Calu3 (cell line): Measurements from ENCODE around the gene TEC. TPM values are rescaled to one million over a fixed set of nuclear protein-coding genes. Genes with fewer than 3 reads are reported as not detected.

ENCODE experiments used
- BruUV-seq: library from RNA; stranded (reverse); fragments of 400-500 nt; replicated peaks from 2 replicates; lab custom pipeline; 2021; lab: Mats Ljungman, UMichigan
- CTCF ChIA-PET: fragments of 300-600 bp; sonication (Branson Sonifier 250); formaldehyde crosslinking; loops from one replicate; lab custom pipeline; 2022; ENCODE audit warnings: antibody characterized with exemption; lab: Charles Lee
- DNase-seq: peaks from one replicate; pipeline ENCODE4 v3.0.0; 2022
- H3K27ac Mint-ChIP-seq: one replicate; pipeline ENCODE4 v1.8.0; 2022; ENCODE audit warnings: mixed read lengths; ENCODE audit not compliant: unreplicated experiment
- H3K27me3 Mint-ChIP-seq: one replicate; pipeline ENCODE4 v1.8.0; 2022; ENCODE audit warnings: mixed read lengths; ENCODE audit not compliant: unreplicated experiment
- H3K36me3 Mint-ChIP-seq: one replicate; pipeline ENCODE4 v1.8.0; 2022; ENCODE audit warnings: mild to moderate bottlenecking, moderate library complexity, mixed read lengths; ENCODE audit not compliant: insufficient read depth, unreplicated experiment
- H3K4me1 Mint-ChIP-seq: one replicate; pipeline ENCODE4 v1.8.0; 2022; ENCODE audit warnings: mild to moderate bottlenecking, low read depth, mixed read lengths; ENCODE audit not compliant: unreplicated experiment
- H3K4me3 Mint-ChIP-seq: one replicate; pipeline ENCODE4 v1.8.0; 2022; ENCODE audit warnings: mild to moderate bottlenecking, low read depth, moderate library complexity, mixed read lengths; ENCODE audit not compliant: unreplicated experiment
- H3K9me3 Mint-ChIP-seq: one replicate; pipeline ENCODE4 v1.8.0; 2022; ENCODE audit warnings: low read depth, mixed read lengths; ENCODE audit not compliant: unreplicated experiment
- CTCF ChIP-seq: fragments of 200-600 bp; IDR thresholded peaks from one replicate; pipeline ENCODE4 v1.8.0; 2022; ENCODE audit warnings: antibody characterized with exemption; ENCODE audit not compliant: unreplicated experiment
- intact Hi-C: fragments of 100-400 bp; cut with micrococcal nuclease; formaldehyde crosslinking; loops from one replicate; pipeline ENCODE4 v1.10.0; 2022; ENCODE audit not compliant: unreplicated experiment
- total RNA-seq: library from RNA; stranded (reverse); gene quantifications from 2 replicates; pipeline ENCODE4 v1.2.3, GENCODE V29; 2022

Gene TEC
- total RNA-seq, 1 experiment from 2014 or later: 3.2 TPM

DNA sequence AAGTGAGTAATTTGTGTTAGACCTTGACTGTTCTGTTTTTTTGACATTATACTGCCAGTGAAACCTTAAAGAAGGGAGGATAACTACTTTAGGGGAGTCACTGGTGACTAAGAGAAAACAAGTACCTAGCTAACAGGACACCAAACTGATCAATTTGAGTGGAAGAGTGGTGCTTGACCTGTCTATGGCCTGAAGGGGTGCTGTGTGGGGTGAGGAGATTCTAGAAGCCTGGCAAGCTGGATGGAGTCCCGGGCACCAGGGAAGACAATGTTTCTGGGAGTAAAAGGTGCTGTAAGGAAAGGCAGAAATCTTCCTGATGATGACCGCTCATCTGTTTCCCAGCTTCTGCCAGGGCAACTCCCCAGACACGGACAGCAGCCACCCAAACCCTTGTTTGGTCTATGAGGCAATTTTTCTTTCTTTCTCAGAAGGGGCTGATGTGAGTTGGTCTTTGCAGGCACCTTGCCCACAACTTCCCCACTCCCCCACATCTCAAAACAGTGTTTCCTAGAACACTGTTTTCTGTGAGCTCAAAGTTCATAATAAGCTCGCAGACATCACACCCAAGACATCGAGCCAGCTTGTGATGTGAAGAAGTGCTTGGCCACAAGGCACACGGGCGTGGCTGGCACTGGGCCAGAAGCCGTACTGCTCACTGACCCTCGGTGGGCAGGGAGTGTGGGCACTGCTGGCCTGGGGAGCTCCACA is 140.2 kb downstream of the TEC start:
- no peak for DNase-seq
- H3K4me3 Mint-ChIP-seq: no peak overlapping the region
- peaks cover 26% of the 10 kb centered on the region for H3K4me1 Mint-ChIP-seq
- H3K27me3 Mint-ChIP-seq: no peaks in the 10 kb centered on the region
- BruUV-seq: no TSS peak
- CTCF ChIA-PET: no interaction called here
- intact Hi-C loops: loop anchor here (10.0 kb wide), 1 partner anchor 145 kb away; no protein-coding TSS in a partner anchor
- TF ChIP-seq CTCF: no peak
- H3K27ac Mint-ChIP-seq: peak overlapping the region; percentile 27
- no peaks in the 10 kb centered on the region for H3K9me3 Mint-ChIP-seq
- no peaks in the 10 kb centered on the region for H3K36me3 Mint-ChIP-seq

DNA sequence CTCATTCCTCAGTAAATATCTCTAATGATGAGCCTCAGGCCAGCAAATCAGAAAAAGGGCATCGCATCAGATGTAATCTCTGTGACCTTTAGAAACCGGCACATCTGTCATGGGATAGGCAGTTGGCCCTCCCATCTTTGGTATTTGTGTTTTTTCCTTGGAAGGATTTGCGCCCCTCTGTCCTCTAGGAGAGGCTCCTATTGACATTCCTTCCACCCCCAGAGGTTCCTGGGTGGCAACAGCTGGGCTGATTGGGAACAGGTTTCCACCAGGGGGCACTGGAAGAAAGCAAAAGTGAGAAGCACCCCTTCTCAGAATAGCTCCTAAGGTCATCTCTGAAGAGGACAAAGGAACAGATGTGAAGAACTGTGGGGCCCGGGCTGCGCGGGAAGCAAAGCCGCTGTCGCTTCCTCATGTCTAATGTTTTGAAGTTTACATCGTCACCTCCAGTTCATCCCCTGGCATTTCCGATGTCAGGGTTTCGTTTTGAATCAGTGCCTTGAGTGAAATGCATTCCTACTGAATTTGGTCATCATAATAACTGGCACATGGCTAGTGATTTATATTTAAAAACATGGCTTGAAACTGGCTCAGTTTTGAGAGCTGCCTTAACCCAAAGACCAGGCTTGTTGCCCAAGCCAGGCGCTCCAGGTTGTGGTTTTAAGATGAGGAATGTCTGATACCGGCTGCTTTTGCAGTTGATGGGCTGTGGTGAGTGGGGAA is 141.8 kb downstream of the TEC start:
- H3K4me3 Mint-ChIP-seq: peak overlapping the region; percentile 34
- TF ChIP-seq CTCF: peak; percentile 31
- H3K9me3 Mint-ChIP-seq: no peaks in the 10 kb centered on the region
- H3K36me3 Mint-ChIP-seq: peaks cover 4% of the 10 kb centered on the region
- intact Hi-C loops: loop anchor here (10.0 kb wide), 1 partner anchor 147 kb away; no protein-coding TSS in a partner anchor
- CTCF ChIA-PET: interaction anchor here (0.7 to 2.2 kb wide), 5 partner anchors 12 to 148 kb away, joined by 3 to 9 read pairs (median 4); no protein-coding TSS in a partner anchor
- H3K27me3 Mint-ChIP-seq: no peaks in the 10 kb centered on the region
- DNase-seq: peak; percentile 62
- H3K4me1 Mint-ChIP-seq: peaks cover 26% of the 10 kb centered on the region
- no TSS peak for BruUV-seq
- H3K27ac Mint-ChIP-seq: peak overlapping the region; percentile 28

- H3K27ac Mint-ChIP-seq: peak overlapping the region; percentile 28
- intact Hi-C loops: loop anchor here (10.0 kb wide), 1 partner anchor 148 kb away; no protein-coding TSS in a partner anchor
- peaks cover 26% of the 10 kb centered on the region for H3K4me1 Mint-ChIP-seq
- no peaks in the 10 kb centered on the region for H3K9me3 Mint-ChIP-seq
- peak overlapping the region; percentile 34 for H3K4me3 Mint-ChIP-seq
- CTCF ChIA-PET: interaction anchor here (1.0 to 2.2 kb wide), 2 partner anchors 13 to 149 kb away, joined by 3 to 9 read pairs; no protein-coding TSS in a partner anchor
- no peak for TF ChIP-seq CTCF
- H3K36me3 Mint-ChIP-seq: peaks cover 4% of the 10 kb centered on the region
- DNase-seq: no peak
- BruUV-seq: no TSS peak
- no peaks in the 10 kb centered on the region for H3K27me3 Mint-ChIP-seq
Observed at GRCh38 chr4:48127231-48127630, 142.4 kb downstream of the TEC start.

- peaks cover 4% of the 10 kb centered on the region for H3K36me3 Mint-ChIP-seq
- TF ChIP-seq CTCF: no peak
- no TSS peak for BruUV-seq
- no peaks in the 10 kb centered on the region for H3K27me3 Mint-ChIP-seq
- H3K4me3 Mint-ChIP-seq: no peak overlapping the region
- DNase-seq: no peak
- no peaks in the 10 kb centered on the region for H3K9me3 Mint-ChIP-seq
- CTCF ChIA-PET: interaction anchor here (2.2 kb wide), 1 partner anchor 149 kb away, joined by 9 read pairs; no protein-coding TSS in a partner anchor
- peaks cover 26% of the 10 kb centered on the region for H3K4me1 Mint-ChIP-seq
- H3K27ac Mint-ChIP-seq: peak overlapping the region; percentile 28
- intact Hi-C loops: loop anchor here (10.0 kb wide), 1 partner anchor 148 kb away; no protein-coding TSS in a partner anchor
Observed at GRCh38 chr4:48126621-48127020, 143.0 kb downstream of the TEC start.
